ENCODE data around the gene CHCHD5.
"Not testable (repeated sequence)": the region's sequence is repeated elsewhere in the genome, so short reads cannot be mapped to it uniquely, and the experiment has no call there.

CHCHD5 gene

DNA sequence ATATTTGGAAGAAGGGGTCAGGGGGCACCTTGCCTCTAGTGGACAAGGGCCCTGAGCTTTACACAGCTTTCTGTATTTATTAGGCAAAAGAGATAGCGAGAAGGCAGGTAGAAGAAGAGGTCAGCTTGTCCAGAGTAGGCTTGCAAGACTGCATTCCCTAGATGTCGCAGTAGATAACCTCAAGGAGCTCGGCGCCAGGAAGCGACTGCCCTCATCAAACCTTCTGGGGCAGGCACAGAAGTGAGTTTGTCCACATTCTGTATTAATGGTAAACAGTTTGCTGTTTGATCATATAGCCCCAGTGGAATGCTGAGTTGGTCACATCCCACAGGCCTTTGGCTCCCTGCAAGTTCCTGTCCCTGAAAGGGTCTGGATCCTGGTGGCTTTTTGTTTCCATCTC lies 7.0 kb downstream of the CHCHD5 start:
- no peak for DNase-seq

DNA sequence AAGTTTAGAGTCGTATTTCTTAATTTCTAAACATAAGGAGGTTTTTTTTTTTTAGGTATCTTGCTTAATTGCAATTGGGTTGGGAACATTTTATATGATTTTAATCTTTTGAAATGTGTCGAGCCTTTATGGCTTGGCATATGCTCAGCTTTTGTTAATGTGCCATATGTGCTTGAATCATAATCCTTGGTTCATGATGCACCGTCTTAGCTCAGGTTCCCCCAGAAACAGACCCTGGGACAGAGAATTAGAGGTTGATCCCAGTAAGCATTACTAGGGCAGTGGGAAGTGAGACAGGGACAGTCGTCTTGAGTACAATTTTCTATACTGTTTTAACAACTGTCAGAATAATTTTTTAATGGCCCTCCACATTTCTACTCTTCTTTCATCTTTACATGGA lies 9.3 kb downstream of the CHCHD5 start:
- DNase-seq: no peak

DNA sequence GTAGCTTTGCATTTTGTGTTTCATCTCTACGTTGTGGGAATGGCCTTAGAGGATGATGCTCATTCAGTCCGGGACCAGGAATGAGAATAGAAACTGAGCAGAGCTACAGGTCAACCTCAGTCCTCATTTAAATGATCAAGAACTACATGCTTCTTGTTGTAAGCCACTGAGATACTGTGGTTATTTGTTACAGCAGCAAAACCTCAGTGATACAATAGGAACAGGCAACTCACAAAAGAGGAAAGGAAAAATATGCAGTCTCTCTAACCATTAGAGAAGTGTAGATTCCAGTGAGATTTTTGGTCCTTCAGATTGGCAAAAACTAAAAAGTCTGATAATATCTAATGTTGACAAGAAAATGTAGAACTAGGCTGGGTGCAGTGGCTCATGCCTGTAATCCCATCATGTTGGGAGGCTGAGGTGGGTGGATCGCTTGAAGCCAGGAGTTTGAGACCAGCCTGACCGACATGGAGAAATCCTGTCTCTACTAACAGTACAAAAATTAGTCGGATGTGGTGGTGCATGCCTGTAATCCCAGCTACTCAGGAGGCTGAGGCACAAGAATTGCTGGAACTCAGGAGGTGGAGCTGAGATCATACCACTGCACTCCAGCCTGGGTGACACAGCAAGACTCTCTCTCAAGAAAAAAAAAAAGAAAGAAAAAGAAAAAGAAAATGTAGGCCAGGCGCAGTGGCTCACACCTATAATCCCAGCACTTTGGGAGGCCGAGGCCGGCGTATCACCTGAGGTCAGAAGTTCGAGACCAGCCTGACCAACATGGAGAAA lies 13.3 kb downstream of the CHCHD5 start:
- no peak for DNase-seq

DNA sequence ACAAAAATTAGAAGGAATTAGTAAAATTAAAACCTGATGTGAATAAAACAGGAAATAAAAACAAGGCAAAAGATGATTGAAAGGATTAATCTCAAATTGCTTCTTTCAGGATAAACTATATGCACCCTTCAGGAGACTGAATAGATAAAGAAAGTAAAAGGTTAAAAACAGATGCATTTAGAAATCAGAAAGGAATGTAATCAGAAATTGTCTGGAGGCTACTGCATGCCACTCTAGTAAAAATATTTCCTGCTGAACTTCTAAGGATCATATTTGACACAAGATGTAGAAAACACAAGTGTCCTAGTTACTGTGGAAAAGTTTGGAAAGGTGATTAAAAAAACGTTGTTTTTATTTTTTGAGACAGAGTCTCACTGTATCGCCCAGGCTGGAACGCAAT lies 16.2 kb downstream of the CHCHD5 start:
- DNase-seq: no peak

DNA sequence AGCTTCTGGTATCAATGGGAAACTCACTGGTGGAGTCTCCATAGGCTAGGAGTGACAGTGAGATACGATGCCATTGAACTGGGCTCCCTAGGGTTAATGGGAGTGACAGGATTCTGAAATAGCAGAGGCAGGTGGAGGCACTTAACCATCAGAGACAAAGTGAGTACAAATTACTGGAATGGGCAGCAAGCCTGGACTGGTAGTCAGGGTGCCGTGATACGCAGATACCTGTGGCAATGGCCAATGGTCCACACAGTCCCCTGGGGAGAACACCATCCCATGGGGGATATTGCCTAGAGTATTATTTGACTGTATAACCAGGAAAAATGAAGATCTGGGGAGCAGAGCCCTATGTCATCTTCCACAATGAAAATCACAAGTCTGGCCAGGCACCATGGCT lies 17.3 kb downstream of the CHCHD5 start:
- DNase-seq: no peak

DNA sequence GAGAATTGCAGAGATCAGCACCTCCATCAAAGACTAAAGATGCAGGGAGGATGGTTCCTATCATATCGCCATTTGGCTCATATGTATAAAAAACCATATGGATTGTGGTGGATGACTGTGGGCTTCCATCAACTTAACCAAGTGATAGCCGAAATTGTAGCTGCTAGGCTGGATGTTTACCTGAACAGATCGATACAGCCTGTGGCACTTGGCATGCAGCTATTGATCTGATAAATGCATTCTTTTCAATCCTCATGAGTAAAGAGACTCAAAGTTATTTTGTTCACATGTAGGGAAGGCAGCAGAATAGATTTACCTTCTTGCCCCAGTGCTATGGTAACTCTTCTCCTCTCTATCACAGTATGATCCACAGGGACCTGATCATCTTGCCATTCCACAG lies 18.5 kb downstream of the CHCHD5 start:
- DNase-seq: no peak

DNA sequence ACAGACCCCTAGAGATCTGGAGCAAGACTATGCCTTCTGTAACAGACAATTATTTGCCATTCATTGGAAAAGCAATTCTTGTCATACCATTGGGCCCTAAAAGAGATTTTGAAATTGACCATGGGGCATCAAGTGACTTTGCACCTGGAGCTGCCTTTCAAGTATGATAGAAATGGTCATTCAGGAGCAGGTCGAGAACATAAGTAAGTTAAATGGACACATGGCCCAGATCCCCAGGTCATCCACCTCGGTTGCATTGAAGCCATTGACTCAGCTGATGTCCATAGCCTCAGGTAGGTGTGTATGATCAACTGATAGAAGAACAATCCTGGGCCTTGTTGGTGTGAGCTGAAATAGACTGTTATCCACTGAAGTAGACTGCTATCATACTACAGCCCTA lies 19.3 kb downstream of the CHCHD5 start:
- DNase-seq: no peak

DNA sequence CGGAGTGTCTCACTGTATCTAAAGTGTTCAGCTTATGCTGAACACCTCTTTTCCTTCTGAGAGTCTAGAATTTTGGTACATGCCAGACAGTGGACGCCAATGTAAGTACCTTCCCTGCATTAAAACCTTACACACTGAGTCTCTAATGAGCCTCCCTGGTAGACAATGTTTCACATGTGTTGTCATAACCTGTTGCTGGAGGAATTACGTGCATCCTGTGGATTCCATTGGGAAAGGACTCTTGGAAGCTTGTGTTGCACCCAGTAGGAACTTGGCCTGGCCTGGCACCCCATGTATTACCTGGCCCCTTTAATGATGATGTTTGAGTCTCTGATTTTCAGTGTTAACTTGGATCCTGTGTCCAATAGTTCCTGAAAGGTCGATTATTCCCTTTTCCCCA lies 20.5 kb downstream of the CHCHD5 start:
- no peak for DNase-seq

DNA sequence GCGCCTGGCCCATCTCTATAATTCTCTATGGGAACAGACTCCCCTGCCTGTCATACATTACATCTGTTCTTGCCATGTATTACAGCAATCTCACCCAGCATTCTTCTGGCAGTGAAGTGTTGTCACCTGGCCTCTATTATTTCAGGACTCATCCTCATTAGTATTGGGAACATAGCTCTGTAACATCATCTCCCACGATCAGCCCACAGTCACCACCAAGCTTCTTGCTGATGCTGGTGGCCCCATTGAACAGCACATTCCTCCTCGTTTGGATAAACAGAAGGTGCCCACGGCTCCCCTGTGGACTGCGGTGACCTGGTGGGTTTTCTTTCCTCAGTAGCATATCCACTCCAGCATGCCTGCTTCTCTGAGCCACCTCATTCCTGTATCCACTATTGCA lies 21.5 kb downstream of the CHCHD5 start:
- DNase-seq: no peak

DNA sequence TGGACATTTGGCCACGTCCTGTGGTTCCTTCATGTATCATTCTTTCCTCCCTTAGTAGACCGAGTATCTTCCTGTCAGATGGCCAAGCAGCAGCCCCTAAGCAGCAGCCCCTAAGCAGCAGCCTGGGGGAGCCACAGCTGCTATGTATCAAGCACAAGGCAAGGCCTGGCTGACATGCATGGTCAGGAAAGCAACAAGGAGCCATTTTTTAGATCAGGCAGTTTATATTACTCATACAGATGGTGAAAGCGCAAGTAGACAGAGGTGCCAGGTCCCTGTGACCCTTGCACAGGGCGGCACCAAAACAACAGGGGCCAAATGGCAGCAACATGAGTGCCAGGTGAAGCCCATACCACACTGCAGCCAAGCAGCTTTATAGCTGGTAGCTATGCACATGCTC lies 22.1 kb downstream of the CHCHD5 start:
- DNase-seq: no peak

DNA sequence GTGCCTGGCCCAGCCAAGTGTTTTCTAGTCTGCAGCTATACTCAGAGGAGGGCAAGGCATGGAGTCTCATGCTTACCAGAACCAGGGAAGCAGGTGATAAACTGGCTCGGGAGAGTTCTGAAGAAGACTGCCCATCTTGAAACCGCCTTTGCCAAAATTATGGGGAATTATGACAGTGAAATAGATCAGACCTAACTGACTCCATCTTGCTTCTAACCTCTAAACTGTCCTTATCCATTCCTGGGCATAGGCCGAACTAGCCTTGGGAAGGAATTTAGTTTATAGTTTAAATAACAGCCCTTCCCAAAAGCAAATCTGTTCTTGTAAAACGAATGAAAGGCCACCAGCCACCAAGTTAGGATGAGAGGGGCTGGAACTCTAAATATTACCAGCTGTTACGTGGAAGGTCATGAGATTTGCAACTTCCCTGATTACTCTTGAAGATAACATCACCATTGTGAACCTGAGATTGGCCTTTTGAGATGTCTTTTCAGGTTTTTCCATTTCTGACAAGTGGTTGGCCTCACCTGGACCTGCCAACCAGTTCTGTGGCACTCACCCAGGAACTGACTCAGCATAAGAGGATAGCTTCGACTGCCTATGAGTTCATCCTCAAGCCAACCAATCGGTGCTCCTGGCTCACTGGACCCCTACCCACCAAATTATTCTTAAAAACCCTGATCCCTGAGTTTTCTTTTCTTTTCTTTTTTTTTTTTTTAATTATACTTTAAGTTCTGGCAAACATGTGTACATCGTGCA lies 23.4 kb downstream of the CHCHD5 start:
- DNase-seq: no peak

DNA sequence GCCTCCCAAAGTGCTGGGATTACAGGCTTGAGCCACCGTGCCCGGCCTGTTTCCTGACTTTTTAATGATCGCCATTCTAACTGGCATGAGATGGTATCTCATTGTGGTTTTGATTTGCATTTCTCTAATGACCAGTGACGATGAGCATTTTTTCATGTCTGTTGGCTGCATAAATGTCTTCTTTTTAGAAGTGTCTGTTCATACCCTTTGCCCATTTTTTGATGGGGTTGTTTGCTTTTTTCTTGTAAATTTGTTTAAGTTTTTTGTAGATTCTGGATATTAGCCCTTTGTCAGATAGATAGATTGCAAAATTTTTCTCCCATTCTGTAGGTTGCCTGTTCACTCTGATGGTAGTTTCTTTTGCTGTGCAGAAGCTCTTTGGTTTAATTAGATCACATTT lies 24.9 kb downstream of the CHCHD5 start:
- not testable (repeated sequence) for DNase-seq

DNA sequence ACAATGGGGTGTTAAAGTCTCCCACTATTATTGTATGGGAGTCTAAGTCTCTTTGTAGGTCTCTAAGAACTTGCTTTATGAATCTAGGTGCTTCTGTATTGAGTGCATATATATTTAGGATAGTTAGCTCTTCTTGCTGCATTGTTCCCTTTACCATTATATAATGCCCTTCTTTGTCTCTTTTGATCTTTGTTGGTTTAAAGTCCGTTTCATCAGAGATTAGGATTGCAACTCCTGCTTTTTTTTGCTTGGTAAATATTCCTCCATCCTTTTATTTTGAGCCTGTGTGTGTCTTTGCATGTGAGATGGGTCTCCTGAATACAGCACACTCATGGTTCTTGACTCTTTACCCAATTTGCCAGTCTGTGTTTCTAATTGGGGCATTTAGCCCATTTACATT lies 27.9 kb downstream of the CHCHD5 start:
- not testable (repeated sequence) for DNase-seq

DNA sequence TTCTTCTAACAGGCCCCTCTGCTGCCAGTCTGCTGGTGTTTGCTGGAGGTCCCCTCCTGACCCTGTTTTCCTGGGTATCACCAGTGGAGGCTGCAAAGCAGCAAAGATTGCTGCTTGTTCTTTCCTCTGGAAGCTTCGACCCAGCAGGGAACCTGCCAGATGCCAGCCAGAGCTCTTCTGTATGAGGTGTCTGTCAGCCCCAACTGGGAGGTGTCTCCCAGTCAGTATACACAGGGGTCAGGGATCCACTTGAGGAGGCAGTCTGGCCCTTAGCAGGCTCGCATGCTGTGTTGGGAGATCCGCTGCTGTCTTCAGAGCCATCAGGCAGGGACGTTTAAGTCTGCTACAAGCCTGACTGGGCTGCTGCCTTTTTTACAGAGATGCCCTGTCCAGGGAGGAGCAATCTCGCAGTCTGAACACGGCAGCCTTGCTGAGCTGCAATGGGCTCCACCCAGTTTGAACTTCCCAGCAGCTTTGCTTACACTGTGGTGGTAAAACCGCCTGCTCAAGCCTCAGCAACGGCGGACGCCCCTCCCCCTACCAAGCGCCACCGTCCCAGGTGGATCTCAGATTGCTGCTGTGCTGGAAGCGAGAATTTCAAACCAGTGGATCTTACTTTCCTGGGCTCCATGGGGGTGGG lies 29.9 kb downstream of the CHCHD5 start:
- DNase-seq: no peak

DNA sequence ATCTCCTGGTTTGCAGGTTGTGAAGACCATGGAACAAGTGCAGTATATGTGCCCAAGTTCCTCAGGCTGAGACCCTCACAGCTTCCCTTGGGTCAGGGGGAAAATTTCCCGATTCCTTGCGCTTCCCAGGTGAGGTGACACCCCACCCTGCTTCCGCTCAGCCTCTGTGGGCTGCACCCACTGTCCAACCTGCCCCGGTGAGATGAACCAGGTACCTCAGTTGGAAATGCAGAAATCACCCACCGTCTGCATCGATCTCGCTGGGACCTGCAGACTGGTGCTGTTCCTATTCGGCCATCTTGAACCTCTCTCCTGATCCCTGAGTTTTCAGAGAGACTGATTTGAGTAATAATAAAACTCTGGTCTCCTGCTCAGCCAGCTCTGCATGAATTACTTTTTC lies 30.6 kb downstream of the CHCHD5 start:
- DNase-seq: no peak

DNA sequence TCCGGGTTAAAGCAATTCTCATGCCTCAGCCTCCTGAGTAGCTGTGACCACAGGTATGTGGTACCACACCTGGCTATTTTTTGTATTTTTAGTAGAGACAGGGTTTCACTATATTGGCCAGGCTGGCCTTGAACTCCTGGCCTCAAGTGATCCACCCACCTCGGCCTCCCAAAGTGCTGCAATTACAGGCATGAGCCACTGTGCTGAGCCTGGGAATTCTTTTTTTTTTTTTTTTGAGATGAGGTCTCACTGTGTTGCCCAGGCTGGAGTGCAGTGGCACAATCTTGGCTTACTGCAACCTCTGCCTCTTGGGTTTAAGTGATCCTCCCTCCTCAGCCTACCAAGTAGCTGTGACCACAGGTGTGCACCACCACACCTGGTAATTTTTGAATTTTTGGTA lies 31.4 kb downstream of the CHCHD5 start:
- not testable (repeated sequence) for DNase-seq

DNA sequence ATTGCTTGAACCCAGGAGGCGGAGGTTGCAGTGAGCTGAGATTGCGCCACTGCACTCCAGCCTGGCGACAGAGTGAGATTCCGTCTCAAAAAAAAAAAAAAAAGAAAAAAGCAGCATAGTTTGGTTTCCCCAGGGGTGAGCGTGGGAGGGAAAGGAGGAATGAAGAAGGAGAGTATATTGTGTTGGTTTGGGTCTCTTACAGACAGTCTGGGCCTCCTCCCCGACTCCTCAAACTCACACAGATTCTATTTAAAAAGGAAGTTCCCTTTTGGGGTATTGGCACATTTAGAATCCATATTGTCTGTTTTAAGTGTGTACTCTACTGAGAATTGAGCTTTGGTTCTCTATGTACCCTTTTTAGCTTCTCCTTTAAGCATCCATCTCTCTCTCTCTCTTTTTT lies 34.0 kb downstream of the CHCHD5 start:
- no peak for DNase-seq

DNA sequence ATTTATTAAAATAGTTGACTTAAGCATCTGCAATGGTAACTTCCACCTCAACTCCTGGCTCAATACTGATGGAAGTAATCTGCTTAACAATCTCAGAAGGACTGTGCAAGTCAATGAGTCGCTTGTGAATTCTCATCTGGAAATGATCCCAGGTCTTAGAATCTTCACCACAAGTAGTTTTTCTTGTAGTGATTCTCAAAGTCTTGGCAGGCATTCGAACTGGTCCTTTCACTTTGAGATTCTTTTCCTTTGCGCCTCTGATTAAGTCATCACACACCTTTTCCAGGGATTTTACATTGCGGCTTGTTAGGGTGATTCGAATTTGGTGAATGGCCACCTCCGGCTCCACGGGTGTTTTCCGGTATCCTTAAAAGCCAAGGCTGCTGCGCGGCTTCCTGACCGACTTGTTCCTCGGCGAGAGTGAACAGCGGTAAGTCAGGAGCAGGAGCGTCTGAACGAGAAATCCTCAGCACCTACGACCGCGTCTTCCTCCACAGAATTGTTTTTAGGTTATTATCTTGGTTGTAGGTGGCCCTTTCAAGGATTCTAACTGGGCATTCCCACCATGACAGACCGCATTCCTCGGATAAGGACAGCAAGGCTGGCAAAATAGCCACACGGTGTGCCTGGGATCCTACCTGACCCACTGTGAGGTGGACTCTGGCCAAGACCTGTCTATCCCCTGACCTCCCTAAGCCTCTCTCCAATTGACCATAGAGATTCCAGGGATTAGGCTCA lies 37.5 kb downstream of the CHCHD5 start:
- DNase-seq: no peak

DNA sequence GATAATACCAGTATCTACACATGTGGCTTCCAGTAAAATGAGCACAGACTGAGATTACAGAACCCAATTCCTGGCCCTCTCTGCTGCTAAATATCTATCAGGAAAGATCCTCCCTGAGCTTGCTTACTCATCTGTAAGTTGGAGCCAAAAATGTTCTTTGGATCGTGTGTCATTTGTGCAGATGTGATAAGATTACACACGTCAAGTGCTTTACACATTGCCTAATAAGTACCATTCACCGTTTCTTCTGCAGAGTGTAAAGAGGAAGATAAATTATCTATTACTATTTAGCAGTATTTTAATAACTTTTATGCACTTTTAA lies 38.1 kb downstream of the CHCHD5 start:
- DNase-seq: no peak

DNA sequence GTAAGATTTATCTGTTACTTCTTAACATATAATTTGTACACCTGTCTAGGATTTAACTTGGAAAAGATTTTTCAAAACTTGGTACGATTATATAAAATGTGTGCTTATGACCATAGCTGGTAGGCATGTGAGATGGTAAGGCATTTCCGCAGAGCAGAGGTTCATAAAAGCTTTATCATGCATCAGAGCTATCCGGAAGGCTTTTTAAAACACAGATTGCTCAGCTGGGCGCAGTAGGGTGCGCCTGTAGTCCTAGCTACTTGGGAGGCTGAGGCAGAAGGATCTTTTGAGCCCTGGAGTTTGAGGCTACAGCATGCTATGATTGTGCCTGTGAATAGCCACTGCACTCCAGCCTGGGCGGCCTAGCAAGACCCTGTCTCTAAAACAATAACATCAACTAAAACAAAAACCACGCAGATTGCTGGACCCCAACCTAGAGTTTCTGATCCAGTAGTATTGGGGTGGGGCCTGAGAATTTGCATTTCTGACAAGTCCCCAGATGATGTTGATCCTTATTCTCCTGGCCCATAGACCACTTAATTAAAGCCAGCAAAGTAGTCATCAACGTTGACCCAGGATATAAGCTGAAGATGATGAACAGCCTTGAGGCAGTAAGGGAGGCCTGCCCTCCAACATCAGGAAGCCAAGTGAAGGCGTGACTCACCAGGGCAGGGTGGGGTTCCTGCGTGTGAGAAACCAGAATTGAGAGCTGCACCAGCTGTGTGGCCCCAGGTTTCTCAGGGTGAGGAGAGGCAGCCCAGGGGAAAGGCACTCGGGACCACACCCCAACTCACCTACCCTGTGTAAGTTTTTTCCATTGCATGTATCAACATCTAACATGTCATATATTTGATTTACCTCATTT lies 39.7 kb downstream of the CHCHD5 start:
- DNase-seq: peak; percentile 80

DNA sequence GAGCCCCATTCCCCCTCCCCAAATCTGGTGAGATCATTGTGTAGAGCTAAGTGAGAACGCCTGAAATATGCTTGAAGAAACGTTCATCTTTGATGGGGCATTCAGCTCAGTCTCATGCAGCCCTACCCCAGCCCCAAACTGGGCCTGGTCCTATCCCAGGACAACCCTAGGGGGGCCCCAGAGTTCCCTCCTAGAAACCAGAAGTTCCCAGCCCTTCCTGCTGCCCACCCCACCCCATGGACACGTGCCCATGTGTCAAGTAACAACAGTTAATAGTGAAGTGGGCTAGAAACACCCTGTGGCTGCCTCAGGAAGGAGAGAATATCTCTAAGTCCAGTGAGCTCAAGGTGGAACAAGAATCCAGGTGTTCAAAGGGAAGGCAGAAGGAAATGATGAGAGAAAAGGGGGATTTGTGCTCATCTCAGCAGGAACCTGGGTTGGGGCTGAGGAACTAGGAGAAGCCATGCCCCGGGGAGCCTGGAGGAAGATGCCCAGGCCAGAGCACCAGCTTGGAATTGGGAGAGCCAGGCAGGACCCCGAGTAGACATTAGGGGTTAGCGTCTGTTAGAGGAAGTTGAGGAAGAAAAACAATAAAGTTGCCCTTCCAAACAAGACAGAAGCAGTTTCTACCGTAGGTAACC lies 41.2 kb downstream of the CHCHD5 start:
- no peak for DNase-seq

DNA sequence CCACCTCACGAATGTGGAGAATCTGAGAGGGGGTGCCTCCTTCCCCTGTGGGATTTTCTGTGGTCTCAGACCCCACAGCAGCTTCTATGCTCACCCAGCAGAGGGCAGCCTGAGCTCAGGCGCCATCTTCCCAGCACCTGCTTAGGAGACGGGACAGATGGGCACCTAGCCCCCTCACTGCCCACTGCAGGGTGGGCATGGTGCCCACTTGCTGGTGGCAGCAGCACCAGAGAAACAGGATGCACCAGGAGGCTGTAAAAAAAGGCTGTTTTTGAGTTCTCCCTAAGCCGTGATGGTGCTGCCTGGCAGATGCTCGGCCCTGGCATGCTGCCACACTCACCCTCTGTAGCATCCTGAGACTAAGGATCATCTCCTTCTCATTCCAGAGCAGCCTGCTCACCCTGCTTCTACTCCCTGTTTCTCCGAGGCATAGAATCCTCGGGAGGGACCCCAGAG lies 42.2 kb downstream of the CHCHD5 start:
- DNase-seq: peak; percentile 54
